Measurements from ENCODE around the gene SRPRB. TPM values are rescaled to one million over a fixed set of nuclear protein-coding genes. Genes with fewer than 3 reads are reported as not detected.

Gene SRPRB
- total and polyA plus RNA-seq, 9 of the 15 experiments (the other 6 are each of a cell fraction or from before 2014, with no cell fraction given) = 29.5 to 66.0 (median 41.4) TPM

DNA sequence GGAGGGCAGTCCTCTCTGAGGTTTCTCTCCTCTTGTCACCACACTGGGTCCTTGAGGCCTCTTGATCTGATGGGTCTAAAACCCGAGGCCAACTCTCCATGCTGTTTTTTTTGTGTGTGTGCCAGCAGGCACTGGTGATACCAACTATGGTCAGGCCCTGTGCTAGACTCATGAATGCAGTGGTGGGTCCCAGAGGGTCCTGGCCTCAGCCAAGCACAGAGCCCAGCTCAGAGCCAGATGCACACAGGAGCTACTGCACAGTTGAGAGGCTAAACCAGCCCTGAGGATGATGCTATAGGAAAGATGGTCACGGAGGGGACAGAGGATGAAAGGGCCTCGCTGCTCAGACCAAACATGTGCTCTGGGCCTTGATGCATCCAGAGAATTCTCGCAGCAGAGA lies 56.5 kb downstream of the SRPRB start (continued):
- TF ChIP-seq YY1 (IDR thresholded peaks at IDR 0.05; ENCODE audit: borderline replicate concordance in 1 of 3, control insufficient read depth in 1 of 3, extremely low read depth in 1 of 3, insufficient read depth in 3 of 3, insufficient read length in 1 of 3, insufficient replicate concordance in 2 of 3, low read depth in 1 of 3, low read length in 2 of 3) (no peak), KDM2B (CRISPR knock-in tag; IDR thresholded peaks at IDR 0.05) (no peak), PHF8 (IDR thresholded peaks at IDR 0.05; ENCODE audit: borderline replicate concordance, low read length) (no peak)
- TF ChIP-seq, protein P1, sequence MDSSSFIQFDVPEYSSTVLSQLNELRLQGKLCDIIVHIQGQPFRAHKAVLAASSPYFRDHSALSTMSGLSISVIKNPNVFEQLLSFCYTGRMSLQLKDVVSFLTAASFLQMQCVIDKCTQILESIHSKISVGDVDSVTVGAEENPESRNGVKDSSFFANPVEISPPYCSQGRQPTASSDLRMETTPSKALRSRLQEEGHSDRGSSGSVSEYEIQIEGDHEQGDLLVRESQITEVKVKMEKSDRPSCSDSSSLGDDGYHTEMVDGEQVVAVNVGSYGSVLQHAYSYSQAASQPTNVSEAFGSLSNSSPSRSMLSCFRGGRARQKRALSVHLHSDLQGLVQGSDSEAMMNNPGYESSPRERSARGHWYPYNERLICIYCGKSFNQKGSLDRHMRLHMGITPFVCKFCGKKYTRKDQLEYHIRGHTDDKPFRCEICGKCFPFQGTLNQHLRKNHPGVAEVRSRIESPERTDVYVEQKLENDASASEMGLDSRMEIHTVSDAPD (CRISPR knock-in tag; IDR thresholded peaks at IDR 0.05) = no peak

DNA sequence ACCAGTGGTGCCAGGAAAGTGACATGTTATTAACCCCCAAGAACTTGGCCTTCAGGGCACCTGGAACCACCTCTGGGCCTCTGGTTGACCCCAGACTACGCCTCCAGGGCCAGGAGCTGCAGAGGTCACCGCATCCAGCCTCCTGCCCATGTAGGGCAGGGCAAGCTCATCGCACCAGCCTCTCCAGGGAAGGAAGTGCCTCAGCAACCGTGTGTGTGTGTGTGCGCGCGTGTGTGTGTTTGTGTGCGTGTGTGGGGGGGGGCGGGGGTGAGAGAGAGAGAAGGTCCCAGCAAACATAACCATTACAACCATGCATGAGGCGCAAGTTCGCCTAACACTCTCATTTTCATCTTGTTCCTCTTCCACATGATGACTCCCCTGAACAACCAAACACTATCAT lies 58.3 kb downstream of the SRPRB start:
- TF ChIP-seq, protein P2, sequence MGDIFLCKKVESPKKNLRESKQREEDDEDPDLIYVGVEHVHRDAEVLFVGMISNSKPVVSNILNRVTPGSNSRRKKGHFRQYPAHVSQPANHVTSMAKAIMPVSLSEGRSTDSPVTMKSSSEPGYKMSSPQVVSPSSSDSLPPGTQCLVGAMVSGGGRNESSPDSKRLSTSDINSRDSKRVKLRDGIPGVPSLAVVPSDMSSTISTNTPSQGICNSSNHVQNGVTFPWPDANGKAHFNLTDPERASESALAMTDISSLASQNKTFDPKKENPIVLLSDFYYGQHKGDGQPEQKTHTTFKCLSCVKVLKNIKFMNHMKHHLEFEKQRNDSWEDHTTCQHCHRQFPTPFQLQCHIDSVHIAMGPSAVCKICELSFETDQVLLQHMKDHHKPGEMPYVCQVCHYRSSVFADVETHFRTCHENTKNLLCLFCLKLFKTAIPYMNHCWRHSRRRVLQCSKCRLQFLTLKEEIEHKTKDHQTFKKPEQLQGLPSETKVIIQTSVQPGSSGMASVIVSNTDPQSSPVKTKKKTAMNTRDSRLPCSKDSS (IDR thresholded peaks at IDR 0.05; ENCODE audit: low read depth, partially characterized antibody) = no peak
- TF ChIP-seq, protein P3, sequence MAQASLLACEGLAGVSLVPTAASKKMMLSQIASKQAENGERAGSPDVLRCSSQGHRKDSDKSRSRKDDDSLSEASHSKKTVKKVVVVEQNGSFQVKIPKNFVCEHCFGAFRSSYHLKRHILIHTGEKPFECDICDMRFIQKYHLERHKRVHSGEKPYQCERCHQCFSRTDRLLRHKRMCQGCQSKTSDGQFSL (CRISPR knock-in tag; IDR thresholded peaks at IDR 0.05) = peak; percentile 66
- TF ChIP-seq, protein P3 (tag; IDR thresholded peaks at IDR 0.05) = no peak
- H2AFZ ChIP-seq (ENCODE audit: low read depth, low read length) = 0 out of 2 replicates have a peak overlapping the region, but pooled peaks have one; percentile 31
- no peaks in the 10 kb centered on the region for H4K20me1 ChIP-seq (replicated peaks; ENCODE audit: control insufficient read depth, insufficient read depth, low read length)
- BruUV-seq (replicated peaks) = no TSS peak
- H3K4me2 ChIP-seq (ENCODE audit: insufficient read depth, low read length) = no peak overlapping the region
- H3K4me1 ChIP-seq (replicated peaks in 1 of 2; ENCODE audit: control insufficient read depth in 2 of 2, insufficient read depth in 2 of 2, low read length in 2 of 2) = peaks cover 11 to 16% of the 10 kb centered on the region in 2 experiments; a peak in 4 of 5 replicates
- intact Hi-C loops (cut with micrococcal nuclease) (no loop called here), in situ Hi-C loops (cut with MboI) (no loop called here)
- DNase-seq (ENCODE audit: extremely low read depth in 1 of 4, low spot score in 3 of 4) (no peak), FAIRE-seq (no peak), ATAC-seq (no peak)
- ChIA-PET CTCF (ENCODE audit: low intra/inter-chr PET ratio) (no interaction called here), POLR2A (interaction anchor here (1.6 kb wide), 1 partner anchor 8 kb away, joined by 3 read pairs; no protein-coding TSS in a partner anchor)
- peak overlapping the region in 1 of 2 experiments; percentile 52; a peak in 1 of 4 replicates for H3K9ac ChIP-seq (ENCODE audit: insufficient read depth in 1 of 2, low read depth in 2 of 2, low read length in 2 of 2)
- 66% methylated on average over 5 of the region's 11 CpGs for WGBS (ENCODE audit: insufficient coverage, low coverage, missing lambda C conversion rate)
- H3K36me3 ChIP-seq (ENCODE audit: control insufficient read depth, insufficient read depth, low read length) = no peaks in the 10 kb centered on the region
- no peaks in the 10 kb centered on the region for H3K27me3 ChIP-seq (ENCODE audit: control insufficient read depth in 2 of 2, insufficient read depth in 2 of 2, low read length in 2 of 2)
- H3K79me2 ChIP-seq (ENCODE audit: control insufficient read depth, insufficient read depth, low read length) = no peaks in the 10 kb centered on the region
- no peak overlapping the region for H3K27ac ChIP-seq (ENCODE audit: extremely low read depth, low read depth, low read length)
- H3K4me3 ChIP-seq = no peak overlapping the region
- H3K9me1 ChIP-seq (ENCODE audit: control insufficient read depth, insufficient read depth, low read length) = no peaks in the 10 kb centered on the region
- no peaks in the 10 kb centered on the region for H3K9me3 ChIP-seq (replicated peaks; ENCODE audit: control insufficient read depth, insufficient read depth, low read depth, low read length)
